ENCODE measurements around the gene CRAT.

CRAT gene

GRCh38 chr9:129068990-129069861 lies 41.4 kb downstream of the CRAT start:
- no peak for TF ChIP-seq CTCF (IDR thresholded peaks at IDR 0.05; ENCODE audit: low read depth, low read length)
- H3K4me3 ChIP-seq (ENCODE audit: low read depth, low read length), result no peak overlapping the region

- no peak overlapping the region for H3K4me3 ChIP-seq (ENCODE audit: low read depth, low read length)
- no peak for TF ChIP-seq CTCF (IDR thresholded peaks at IDR 0.05; ENCODE audit: low read depth, low read length)
Measured at GRCh38 chr9:129068110-129068509, 42.5 kb downstream of the CRAT start.

- TF ChIP-seq CTCF (IDR thresholded peaks at IDR 0.05; ENCODE audit: low read depth, low read length), result no peak
- H3K4me3 ChIP-seq (ENCODE audit: low read depth, low read length), result no peak overlapping the region
Measured at GRCh38 chr9:129064499-129064908, 46.1 kb downstream of the CRAT start.

GRCh38 chr9:129063061-129063460 lies 47.5 kb downstream of the CRAT start:
- no peak for TF ChIP-seq CTCF (IDR thresholded peaks at IDR 0.05; ENCODE audit: low read depth, low read length)
- H3K4me3 ChIP-seq (ENCODE audit: low read depth, low read length), result no peak overlapping the region

- no peak for TF ChIP-seq CTCF (IDR thresholded peaks at IDR 0.05; ENCODE audit: low read depth, low read length)
- H3K4me3 ChIP-seq (ENCODE audit: low read depth, low read length), result no peak overlapping the region
Measured at GRCh38 chr9:129060991-129061390, 49.6 kb downstream of the CRAT start.

GRCh38 chr9:129059796-129060785 lies 50.5 kb downstream of the CRAT start:
- no peak for TF ChIP-seq CTCF (IDR thresholded peaks at IDR 0.05; ENCODE audit: low read depth, low read length)
- no peak overlapping the region for H3K4me3 ChIP-seq (ENCODE audit: low read depth, low read length)

Data from WI38 (cell line).